Loucy (cell line): ENCODE results near the gene SCNN1B.

Experiments used
- H2AFZ ChIP-seq: fragments of 200-600 bp; sonication (generic); 2 replicates; pipeline ENCODE4 v1.6.0; 2016; ENCODE audit warnings: antibody characterized with exemption, mild to moderate bottlenecking, low read length, moderate library complexity
- H3F3A ChIP-seq: fragments of 200-600 bp; 2 replicates; pipeline ENCODE4 v1.6.0; 2016; ENCODE audit warnings: antibody characterized with exemption, low read depth, mild to moderate bottlenecking
- H3K27me3 ChIP-seq: fragments of 200-600 bp; sonication (generic); 2 replicates; pipeline ENCODE4 v1.6.1; 2014; ENCODE audit warnings: low read length, mild to moderate bottlenecking; ENCODE audit not compliant: insufficient read depth, poor library complexity, severe bottlenecking
- H3K36me3 ChIP-seq: fragments of 200-600 bp; sonication (generic); 2 replicates; pipeline ENCODE4 v1.6.1; 2016; ENCODE audit warnings: low read length; ENCODE audit not compliant: insufficient read depth
- H3K4me1 ChIP-seq: fragments of 200-600 bp; sonication (generic); 2 replicates; pipeline ENCODE4 v1.5.1; 2014; ENCODE audit warnings: low read length, mild to moderate bottlenecking; ENCODE audit not compliant: insufficient read depth, poor library complexity, severe bottlenecking
- H3K4me2 ChIP-seq: fragments of 200-600 bp; sonication (generic); 2 replicates; pipeline ENCODE4 v1.6.0; 2014; ENCODE audit warnings: antibody characterized with exemption, low read length, low read depth, mild to moderate bottlenecking; ENCODE audit not compliant: poor library complexity, severe bottlenecking
- H3K4me3 ChIP-seq: fragments of 200-600 bp; sonication (generic); 2 replicates; pipeline ENCODE4 v1.5.1; 2014; ENCODE audit warnings: low read length, mild to moderate bottlenecking, mixed read lengths; ENCODE audit not compliant: poor library complexity, severe bottlenecking
- H3K79me2 ChIP-seq: fragments of 200-600 bp; sonication (generic); 2 replicates; pipeline ENCODE4 v1.6.1; 2014; ENCODE audit warnings: low read length; ENCODE audit not compliant: insufficient read depth
- H3K9ac ChIP-seq: fragments of 200-600 bp; sonication (generic); 2 replicates; pipeline ENCODE4 v1.6.0; 2014; ENCODE audit warnings: mild to moderate bottlenecking, low read depth, low read length, moderate library complexity; ENCODE audit not compliant: poor library complexity, severe bottlenecking
- H3K9me2 ChIP-seq: fragments of 200-600 bp; sonication (generic); replicated peaks from 2 replicates; pipeline ENCODE4 v1.6.1; 2016; ENCODE audit warnings: low read depth, low read length, mixed read lengths
- H3K9me3 ChIP-seq: fragments of 200-600 bp; sonication (generic); 2 replicates; pipeline ENCODE4 v1.6.1; 2014; ENCODE audit warnings: mild to moderate bottlenecking, antibody characterized with exemption, low read length, low read depth; ENCODE audit not compliant: insufficient read depth
- H4K20me1 ChIP-seq: fragments of 200-600 bp; sonication (generic); 2 replicates; pipeline ENCODE4 v1.6.0; 2014; ENCODE audit warnings: antibody characterized with exemption, low read length, mild to moderate bottlenecking; ENCODE audit not compliant: insufficient read depth, poor library complexity, severe bottlenecking
- CTCF ChIP-seq: fragments of 200-600 bp; sonication (generic); conservative IDR thresholded peaks from 2 replicates; pipeline ENCODE4 v1.5.1; 2014; ENCODE audit warnings: mild to moderate bottlenecking, antibody characterized with exemption, low read length
- EZH2phosphoT487 ChIP-seq: fragments of 200-600 bp; IDR thresholded peaks from 2 replicates; pipeline ENCODE4 v1.6.1; 2018; ENCODE audit warnings: antibody characterized with exemption, mild to moderate bottlenecking, moderate library complexity, borderline replicate concordance

The SCNN1B gene

GRCh38 chr16:23304620-23305019 lies 2.5 kb downstream of the SCNN1B start:
- no peaks in the 10 kb centered on the region for H3K4me1 ChIP-seq
- no peaks in the 10 kb centered on the region for H4K20me1 ChIP-seq
- H3K27me3 ChIP-seq: no peaks in the 10 kb centered on the region
- no peak overlapping the region for H3K4me3 ChIP-seq
- no peak for TF ChIP-seq CTCF
- TF ChIP-seq EZH2phosphoT487: no peak
- H3K36me3 ChIP-seq: no peaks in the 10 kb centered on the region
- H3K79me2 ChIP-seq: no peaks in the 10 kb centered on the region
- H3K9ac ChIP-seq: no peak overlapping the region
- H2AFZ ChIP-seq: no peak overlapping the region
- H3K9me2 ChIP-seq: no peaks in the 10 kb centered on the region
- no peak overlapping the region for H3K4me2 ChIP-seq
- no peaks in the 10 kb centered on the region for H3K9me3 ChIP-seq
- no peaks in the 10 kb centered on the region for H3F3A ChIP-seq

DNA sequence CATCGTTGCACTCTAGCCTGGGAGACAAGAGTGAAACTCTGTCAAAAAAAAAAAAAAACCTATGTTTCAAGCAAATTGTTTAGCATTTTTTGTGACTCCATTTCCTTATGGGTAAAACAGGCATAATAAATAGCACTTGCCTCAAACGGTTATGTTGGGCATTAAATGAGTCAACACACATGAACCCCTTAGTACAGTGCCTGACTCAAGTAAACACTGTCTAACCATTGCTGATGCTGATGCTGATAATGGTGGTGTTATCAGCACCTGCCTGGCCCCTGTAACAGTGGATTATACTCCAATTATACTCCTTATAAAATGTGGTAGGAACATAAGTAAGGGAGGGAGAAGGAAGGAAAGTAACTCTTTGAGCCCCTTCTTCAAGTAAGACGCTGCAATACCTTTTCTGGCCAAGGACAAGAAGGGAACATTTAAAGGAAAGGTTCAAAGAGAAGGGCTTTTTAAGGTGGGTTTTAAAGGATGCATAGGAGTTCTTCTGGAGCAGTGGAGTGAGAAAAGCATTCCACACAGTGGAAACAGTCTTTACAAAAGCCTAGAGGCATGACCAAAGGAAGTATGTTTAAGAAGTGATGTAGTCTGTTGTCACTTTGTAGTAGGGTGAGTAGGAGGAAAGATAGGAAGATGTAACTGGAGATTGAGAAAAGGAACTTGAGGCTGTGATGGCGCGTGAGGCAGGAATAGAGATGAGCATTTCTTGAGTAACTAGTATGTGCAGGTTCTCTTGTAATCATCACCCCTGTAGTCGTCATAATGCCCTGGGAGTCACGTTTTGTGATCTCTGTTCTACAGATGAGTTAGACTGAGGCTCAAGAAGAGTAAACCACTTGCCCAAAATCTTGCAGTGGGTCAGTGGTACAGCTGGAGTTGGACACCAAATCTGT lies 4.3 kb downstream of the SCNN1B start:
- Histone ChIP-seq H3K36me3 (no peaks in the 10 kb centered on the region), H3K4me2 (no peak overlapping the region), H3K9ac (no peak overlapping the region), H3K79me2 (no peaks in the 10 kb centered on the region), H3F3A (no peaks in the 10 kb centered on the region), H3K27me3 (no peaks in the 10 kb centered on the region), H4K20me1 (no peaks in the 10 kb centered on the region), H3K9me3 (no peaks in the 10 kb centered on the region), H3K9me2 (no peaks in the 10 kb centered on the region), H3K4me3 (no peak overlapping the region), H3K4me1 (no peaks in the 10 kb centered on the region), H2AFZ (no peak overlapping the region)
- TF ChIP-seq CTCF: no peak
- no peak for TF ChIP-seq EZH2phosphoT487

DNA sequence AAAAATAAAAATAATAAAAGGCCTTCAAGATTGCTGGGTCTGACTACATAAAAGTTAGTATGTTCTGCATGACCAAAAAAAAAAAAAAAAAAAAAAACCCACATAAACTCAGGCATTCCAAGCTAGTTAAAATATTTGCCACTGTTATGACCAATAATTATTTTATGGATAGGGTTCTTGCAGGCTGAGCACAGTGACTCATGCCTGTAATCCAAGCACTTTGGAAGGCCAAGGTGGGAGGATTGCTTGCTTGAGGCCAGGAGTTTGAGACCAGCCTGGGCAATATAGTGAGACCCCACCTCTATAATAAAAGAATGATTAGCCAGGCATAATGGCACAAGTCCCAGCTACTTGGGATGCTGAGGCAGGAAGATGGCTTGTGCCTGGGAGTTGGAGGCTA lies 8.1 kb downstream of the SCNN1B start:
- no peaks in the 10 kb centered on the region for H4K20me1 ChIP-seq
- H3K4me1 ChIP-seq: no peaks in the 10 kb centered on the region
- no peaks in the 10 kb centered on the region for H3K36me3 ChIP-seq
- TF ChIP-seq EZH2phosphoT487: no peak
- no peak for TF ChIP-seq CTCF
- H3K9ac ChIP-seq: no peak overlapping the region
- H3K27me3 ChIP-seq: no peaks in the 10 kb centered on the region
- H3K9me3 ChIP-seq: no peaks in the 10 kb centered on the region
- H3F3A ChIP-seq: no peaks in the 10 kb centered on the region
- no peaks in the 10 kb centered on the region for H3K9me2 ChIP-seq
- H3K4me3 ChIP-seq: no peak overlapping the region
- H3K4me2 ChIP-seq: no peak overlapping the region
- H2AFZ ChIP-seq: no peak overlapping the region
- H3K79me2 ChIP-seq: no peaks in the 10 kb centered on the region
